NT2/D1 (cell line): ENCODE measurements around the gene CAV2.

Experiments
- YY1 ChIP-seq: IDR thresholded peaks from 2 replicates; pipeline ENCODE4 v1.6.1; 2011; ENCODE audit not compliant: insufficient read length, insufficient read depth
- ZNF274 ChIP-seq: IDR thresholded peaks from 2 replicates; pipeline ENCODE4 v1.6.1; 2011; ENCODE audit warnings: mild to moderate bottlenecking, low read depth, low read length

- TF ChIP-seq ZNF274 (no peak), YY1 (no peak)
These were observed 25.9 kb downstream of the CAV2 start for GRCh38 chr7:116525298-116525912.
